HG02571 (cell line): ENCODE data around the gene CYLD.

Source experiments
- ATAC-seq: cut with Tn5 transposase; IDR thresholded peaks from one replicate; pipeline ENCODE4 v1.9.1; 2021; ENCODE audit warnings: mild to moderate bottlenecking, moderate library complexity; ENCODE audit not compliant: unreplicated experiment

Gene CYLD

DNA sequence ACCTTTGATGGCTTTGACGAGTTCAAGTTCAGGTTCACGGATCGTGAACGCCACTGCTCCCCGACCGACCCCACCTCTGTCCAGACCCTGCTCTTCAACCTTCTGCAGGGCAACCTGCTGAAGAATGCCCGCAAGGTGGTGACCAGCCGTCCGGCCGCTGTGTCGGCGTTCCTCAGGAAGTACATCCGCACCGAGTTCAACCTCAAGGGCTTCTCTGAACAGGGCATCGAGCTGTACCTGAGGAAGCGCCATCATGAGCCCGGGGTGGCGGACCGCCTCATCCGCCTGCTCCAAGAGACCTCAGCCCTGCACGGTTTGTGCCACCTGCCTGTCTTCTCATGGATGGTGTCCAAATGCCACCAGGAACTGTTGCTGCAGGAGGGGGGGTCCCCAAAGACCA lies 30.8 kb upstream of the CYLD start:
- no peak for ATAC-seq

DNA sequence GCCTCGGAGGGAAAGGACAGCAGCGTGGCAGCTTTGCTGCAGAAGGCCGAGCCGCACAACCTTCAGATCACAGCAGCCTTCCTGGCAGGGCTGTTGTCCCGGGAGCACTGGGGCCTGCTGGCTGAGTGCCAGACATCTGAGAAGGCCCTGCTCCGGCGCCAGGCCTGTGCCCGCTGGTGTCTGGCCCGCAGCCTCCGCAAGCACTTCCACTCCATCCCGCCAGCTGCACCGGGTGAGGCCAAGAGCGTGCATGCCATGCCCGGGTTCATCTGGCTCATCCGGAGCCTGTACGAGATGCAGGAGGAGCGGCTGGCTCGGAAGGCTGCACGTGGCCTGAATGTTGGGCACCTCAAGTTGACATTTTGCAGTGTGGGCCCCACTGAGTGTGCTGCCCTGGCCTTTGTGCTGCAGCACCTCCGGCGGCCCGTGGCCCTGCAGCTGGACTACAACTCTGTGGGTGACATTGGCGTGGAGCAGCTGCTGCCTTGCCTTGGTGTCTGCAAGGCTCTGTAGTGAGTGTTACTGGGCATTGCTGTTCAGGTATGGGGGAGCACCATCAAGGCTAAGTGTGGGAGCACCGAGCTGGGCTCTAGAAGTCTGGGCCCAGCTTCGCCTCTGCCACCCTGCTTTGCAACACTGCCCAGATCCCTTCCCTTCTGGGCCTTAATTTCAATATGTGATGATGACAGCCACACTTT lies 29.9 kb upstream of the CYLD start:
- no peak for ATAC-seq

DNA sequence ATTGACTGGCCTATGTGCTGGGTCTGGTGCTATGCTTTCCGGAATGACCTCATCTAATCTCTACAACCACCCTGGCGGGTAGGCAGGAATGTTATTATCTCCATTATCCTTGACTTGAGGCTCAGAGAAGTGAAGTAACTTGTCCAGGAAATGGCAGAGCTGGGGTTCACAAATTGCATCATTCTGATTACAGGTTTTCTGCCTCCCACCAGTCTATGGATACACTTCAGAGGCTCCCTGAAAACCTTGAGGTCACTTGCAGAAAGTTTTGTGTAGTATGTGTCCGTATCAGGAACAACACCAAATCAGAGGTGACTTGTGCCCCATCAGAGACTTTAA lies 29.4 kb upstream of the CYLD start:
- no peak for ATAC-seq

DNA sequence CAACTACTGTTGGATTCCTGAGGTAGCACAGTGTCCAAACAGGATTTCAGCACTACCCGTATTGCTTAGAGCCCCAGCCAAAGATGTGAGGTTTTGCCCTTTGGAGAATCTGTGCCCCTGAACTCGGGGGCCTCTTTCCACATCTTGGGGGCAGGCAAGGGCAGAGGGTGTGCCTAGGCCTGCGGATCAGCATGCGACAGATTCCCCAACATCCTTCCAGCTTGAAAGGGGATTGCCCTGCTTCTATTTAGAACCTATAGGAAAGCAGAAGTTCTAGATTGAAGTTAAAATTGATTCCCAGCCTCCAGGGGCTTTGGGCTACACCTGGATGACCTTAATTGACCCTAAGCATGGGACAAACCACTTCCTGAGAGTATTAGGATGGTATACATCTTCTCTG lies 28.9 kb upstream of the CYLD start:
- ATAC-seq = no peak

DNA sequence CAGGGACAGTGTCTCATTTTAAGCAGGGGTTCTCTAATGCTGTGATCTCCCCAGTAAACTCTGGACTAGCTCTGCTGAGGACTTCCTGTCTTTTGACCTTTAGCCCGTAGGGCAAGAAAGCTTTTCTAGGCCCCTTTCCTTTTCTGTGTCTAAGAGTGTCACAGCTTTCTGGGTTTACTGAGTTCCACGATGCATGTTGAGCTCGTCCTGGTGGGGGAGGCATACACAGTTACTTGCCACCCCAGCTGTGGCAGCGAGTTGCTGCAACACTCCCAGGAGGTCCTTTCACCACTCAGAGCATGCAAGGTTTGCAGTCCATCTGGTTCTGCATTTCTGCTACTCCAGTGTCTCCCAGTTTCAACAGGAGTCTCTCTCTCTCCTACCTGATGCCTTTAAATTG lies 24.8 kb upstream of the CYLD start:
- ATAC-seq = no peak

DNA sequence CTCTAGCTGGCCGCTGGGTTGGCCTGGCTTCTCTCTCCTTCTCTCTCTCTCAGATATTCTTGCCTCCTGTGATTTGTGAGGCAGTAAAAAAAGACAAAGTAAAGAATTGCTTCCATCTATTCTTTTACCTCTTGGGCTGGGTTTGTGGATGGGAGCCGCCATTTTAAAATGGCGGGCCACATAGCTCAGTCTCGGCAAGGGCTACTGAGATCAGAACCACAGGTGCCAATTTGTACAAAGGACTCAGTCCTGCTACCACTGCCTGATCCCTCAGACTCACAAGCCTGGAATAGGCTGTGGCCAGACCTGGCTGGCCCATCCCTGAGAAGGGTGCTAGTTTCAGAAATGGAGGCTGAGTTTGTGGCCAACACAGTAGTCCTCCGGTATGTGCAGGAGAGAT lies 24.4 kb upstream of the CYLD start:
- ATAC-seq = no peak

DNA sequence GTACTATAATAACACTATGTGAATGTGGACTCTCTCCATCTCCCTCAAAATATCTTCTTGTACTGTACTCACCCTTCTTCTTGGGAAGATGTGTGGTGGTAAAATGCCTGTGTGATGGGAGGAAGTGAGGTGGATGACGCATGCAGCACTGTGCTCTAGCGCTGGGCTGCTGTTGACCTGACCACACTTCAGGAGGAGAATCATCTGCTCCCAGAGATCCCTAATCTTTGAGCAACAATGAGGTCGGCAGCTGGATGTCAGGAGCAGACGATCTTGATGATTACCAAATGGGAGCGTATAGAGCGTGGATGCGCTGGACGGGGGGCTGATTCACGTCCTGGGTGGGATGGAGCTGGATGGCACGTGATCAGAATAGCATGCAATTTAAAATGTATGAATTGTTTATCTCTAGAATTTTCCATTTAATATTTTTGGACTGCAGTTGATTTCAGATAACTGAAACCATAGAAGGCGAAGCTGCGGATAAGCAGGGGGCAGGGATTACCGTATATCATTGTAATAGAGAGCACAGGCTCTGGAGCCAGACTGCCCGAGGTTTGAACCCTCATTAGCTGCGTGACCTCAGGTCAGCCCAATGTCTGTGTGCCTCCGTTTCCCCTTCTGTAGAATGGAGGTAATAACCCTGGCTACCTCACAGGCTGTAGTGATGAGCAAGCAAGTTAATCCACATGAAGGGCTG lies 23.7 kb upstream of the CYLD start:
- no peak for ATAC-seq

DNA sequence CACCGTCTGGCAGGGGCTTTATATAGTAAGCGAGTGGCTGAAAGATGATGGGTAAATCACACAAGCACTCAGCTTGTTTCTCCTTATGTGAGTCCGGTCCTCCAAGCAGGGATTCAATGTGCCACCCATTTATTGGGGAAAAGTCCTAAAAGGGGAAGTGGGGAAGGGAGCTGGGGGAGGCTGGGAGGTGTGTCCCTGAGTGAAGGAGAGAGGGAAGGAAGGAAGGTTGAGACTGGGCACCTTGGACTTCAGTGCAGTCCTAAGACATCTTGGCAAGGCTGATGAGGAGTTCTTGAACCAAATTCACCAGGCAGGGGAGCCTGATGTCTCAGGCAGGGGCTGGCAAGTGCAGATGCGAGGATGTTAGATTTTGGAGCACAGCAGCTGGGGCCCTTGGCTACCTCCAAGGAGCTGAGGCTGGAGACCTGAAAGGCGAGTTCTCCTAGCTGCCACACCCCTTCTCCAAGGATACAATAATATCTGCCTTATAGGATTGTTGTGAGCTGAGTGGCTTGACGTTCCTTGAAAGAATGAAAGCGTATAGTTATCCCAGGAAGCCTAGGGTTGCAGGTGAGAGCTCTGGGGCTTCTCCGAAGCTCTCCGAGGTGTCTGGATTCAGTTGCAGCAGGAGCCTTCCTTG lies 23.0 kb upstream of the CYLD start:
- no peak for ATAC-seq

DNA sequence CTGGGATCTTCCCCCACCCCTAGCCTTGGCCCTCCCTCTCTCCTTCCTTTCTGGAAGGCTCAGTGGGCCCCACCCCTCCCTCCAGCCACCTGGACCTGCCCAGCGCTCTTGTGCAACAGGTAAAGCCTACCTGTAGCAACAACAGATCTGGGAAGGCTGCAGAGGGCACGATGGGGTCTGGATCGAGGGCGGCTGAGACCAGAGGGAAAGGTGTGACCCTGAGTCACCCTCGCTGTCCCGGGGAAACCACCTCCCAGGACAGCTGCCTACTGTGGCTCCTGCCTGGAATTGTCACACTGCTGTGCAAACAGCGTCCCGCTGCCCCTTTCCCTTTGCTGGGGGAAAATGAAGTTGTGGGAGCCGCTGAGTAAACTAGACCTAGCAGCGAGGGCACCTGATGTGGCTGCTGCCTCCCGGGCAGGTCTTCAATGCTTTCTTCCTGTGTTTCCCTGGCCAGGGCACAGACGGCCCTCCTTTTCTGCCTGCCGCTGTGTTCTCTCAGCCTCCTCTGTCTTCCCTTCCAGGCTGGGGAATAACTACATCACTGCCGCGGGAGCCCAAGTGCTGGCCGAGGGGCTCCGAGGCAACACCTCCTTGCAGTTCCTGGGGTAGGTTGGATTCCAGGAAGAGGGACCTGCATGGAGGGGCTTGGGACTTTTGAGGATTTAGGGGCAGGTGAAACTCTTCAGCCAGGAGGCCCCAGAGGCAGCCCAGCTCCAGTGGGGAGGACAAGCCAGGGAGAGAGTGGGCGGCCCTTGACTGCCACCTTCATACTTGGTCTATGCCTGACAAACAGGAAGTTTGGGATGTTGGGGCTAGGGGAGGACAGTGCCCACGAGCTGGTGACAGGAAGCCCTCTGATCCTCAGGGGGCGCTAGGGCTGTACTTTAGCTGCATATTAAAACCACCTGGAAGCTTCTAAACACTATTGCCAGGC lies 22.2 kb upstream of the CYLD start:
- no peak for ATAC-seq

DNA sequence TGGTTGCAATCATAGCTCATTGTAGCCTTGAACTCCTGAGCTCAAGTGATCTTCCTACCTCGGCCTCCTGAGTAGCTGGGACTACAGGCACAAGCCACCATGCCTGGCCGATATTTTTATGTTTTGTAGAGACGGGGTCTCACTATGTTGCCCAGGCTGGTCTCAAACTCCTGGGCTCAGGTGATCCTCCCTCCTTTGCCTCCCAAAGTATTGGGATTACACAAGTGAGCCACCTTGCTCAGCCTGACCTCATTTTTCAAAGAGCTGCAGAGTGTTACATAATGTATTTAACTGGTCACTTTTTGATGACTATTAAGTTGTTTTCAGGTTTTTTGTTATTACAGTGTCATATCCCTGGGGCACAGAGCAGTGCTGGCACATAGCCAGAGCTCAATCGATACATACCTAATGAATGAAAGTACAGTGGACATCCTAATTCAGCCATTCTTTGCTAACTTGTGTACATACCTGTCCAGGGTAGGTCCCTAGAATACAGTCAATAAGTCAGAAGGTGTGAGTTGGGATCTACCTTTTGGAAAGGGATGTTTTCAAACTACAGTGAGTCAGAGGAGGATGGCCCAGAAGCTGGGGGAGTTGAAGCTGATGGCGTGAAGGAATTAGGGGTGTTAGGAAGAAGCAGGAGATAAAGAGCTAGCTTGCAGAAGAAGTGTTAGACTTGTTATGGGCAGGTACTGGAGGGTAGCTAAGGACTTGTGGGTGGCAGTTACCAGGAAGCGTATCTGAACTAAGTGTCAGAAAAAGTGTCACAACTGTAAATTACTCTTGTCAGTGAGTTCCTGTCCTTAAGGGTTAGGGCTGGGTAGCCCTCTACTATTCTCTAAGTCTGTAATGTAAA lies 20.1 kb upstream of the CYLD start:
- ATAC-seq = no peak

DNA sequence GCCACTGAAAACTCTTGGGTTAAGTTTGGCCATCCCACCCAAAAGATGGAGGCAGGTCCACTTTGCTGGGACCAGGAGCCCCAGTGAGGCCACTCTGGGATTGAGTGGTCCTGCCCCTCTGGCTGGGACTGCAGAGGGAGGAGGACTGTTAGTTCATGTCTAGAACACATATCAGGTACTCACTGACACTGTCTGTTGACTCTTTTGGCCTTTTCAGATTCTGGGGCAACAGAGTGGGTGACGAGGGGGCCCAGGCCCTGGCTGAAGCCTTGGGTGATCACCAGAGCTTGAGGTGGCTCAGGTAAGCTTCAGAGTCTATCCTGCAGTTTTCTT lies 19.5 kb upstream of the CYLD start:
- ATAC-seq = no peak

DNA sequence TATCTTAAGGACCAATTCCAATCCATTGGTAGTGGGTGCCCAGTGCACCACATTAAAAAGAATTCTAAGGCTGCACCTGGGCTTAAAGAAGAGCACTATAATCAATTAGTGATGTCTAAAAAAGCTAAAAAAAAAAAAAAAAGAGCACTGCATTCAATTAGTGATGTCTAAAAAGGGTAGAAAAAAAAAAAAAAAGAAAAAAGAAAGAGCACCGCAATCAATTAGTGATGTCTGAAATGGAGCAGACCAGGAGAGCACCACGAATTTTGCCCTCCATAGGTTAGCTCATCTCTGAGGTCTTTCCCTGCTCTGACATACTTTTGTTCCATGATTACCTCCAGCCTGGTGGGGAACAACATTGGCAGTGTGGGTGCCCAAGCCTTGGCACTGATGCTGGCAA lies 18.9 kb upstream of the CYLD start:
- ATAC-seq = no peak

DNA sequence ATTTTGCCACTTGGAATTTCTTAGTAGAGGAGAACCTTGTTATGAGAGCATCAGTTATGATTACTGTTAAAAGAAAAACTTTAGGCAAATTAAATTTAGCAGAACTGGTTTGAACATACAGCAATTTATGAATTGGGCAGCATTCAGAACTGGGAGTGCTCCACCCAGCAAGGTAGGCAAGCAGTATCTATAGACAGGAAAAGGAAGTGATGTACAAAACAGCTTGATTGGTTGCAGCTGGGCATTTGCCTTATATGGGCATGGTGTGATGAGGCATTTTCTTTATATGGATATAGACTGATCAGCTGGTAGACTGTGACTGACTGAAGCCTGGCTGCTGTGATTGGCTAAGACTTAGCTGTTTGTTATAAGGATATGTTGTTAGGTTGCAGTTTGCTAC lies 17.6 kb upstream of the CYLD start:
- ATAC-seq = no peak

DNA sequence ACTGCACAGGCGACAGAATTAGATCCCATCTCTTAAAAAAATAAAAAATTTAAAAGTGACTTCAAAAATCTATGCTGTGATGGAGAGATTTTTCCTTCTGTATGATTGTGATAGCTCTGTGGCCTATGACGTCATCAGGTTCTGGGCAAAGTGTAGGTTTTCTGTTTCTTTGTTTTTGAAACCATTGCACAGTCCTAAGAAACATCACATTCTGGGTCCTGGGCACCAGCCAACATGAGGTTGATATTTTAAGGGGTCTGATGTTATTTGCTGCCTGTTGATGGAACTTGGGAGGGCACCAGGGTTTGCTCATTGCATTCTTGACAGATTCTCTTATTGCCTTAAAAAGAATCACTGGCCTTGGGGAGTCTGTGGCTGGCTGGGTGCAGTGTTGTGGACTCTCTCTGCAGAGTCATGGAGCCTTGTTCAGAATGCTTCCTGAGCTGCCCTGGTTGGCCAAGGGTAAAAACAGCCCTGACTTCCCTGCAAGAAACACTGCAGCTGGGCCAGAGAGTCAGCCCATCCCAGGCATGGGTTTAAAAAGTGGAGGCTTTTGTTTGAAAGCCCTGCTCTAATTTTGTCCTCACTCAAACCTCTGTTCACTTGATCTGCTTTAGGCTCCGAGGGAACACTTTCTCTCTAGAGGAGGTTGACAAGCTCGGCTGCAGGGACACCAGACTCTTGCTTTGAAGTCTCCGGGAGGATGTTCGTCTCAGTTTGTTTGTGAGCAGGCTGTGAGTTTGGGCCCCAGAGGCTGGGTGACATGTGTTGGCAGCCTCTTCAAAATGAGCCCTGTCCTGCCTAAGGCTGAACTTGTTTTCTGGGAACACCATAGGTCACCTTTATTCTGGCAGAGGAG lies 10.5 kb upstream of the CYLD start:
- no peak for ATAC-seq

DNA sequence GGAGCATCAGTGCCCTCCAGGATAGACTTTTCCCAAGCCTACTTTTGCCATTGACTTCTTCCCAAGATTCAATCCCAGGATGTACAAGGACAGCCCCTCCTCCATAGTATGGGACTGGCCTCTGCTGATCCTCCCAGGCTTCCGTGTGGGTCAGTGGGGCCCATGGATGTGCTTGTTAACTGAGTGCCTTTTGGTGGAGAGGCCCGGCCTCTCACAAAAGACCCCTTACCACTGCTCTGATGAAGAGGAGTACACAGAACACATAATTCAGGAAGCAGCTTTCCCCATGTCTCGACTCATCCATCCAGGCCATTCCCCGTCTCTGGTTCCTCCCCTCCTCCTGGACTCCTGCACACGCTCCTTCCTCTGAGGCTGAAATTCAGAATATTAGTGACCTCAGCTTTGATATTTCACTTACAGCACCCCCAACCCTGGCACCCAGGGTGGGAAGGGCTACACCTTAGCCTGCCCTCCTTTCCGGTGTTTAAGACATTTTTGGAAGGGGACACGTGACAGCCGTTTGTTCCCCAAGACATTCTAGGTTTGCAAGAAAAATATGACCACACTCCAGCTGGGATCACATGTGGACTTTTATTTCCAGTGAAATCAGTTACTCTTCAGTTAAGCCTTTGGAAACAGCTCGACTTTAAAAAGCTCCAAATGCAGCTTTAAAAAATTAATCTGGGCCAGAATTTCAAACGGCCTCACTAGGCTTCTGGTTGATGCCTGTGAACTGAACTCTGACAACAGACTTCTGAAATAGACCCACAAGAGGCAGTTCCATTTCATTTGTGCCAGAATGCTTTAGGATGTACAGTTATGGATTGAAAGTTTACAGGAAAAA lies 9.7 kb upstream of the CYLD start:
- ATAC-seq = no peak

DNA sequence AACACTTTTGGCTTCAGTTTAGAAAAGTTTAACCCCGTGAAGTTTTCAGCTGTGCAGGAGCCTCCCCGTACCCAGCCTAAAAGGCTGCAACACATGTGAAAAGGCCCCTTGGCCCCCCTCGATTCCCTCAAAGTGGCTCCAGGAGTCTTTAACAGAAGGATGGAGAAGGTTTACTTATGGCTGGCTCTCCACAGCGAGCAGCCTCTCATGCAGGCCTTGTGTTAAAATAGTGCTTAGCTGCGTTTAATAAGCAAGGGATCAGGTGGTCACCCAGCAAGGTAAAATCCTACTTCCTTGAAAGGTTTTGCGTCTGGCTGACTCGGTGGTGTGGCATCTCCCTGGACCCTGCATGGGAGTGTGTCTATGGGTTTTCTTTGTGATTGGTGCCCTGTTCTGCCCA lies 8.4 kb upstream of the CYLD start:
- ATAC-seq = no peak

DNA sequence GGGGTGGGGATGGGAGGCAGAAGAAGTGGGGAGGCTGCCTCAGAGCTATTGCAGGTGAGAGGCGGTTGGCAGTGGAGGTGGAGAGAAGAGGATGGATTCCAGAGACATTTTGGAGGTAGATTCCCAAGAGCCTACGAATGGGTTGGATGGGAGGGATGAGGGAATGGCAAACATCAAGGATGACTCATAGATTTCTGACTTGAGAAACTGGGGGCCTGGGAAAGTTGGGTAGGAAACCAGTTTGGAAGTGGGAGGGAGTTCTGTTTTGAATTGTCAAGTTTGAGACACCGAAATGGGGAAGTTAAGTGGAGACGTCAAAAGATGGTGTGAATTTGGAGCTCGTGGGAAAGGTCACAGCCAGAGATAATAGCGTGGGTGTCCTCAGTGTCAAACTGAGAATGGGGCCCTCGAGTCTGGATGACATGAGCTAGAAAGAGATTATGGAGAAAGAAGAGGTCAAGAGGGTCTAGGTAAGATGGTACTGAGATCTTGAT lies 6.2 kb upstream of the CYLD start:
- no peak for ATAC-seq

DNA sequence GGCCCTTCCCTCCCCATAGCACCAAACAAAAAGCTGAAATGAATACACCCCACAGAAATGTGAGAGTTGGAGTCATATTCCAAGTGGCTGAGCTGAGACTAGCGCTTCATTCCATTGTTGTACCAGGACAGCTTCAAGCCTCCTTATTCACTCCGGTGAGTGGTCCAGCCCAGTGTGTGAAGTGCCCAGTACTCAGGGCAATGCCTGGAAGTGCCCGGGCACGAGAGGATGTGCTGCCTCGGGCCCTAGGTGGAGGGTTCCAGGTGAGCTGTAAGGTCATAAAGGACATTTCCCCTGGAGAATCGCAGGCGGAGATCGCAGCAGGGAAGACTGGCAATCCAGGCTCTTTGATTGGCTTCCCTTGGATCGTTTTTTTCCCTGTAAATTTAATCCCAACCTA lies 5.4 kb upstream of the CYLD start:
- no peak for ATAC-seq
